Right lobe of liver (tissue), 6 donors: ENCODE results near the gene EMX1. TPM values are rescaled to one million over a fixed set of nuclear protein-coding genes. Genes with fewer than 3 reads are reported as not detected.

Experiments used
- ATAC-seq, 4 donors: fragments of 200-7000 bp; cut with Tn5 transposase; one replicate each; pipeline ENCODE4 v1.9.1; 2020; ENCODE audit warnings: mild to moderate bottlenecking in 4 of 4, moderate library complexity in 4 of 4
- DNase-seq, 3 donors: peaks; one replicate each; pipeline ENCODE4 v3.0.0-alpha.2; 2020
- H3K27ac ChIP-seq, 3 donors: fragments of 200-600 bp; one replicate each; pipeline ENCODE4 v1.8.0; 2022
- H3K27me3 ChIP-seq, 2 donors: fragments of 200-600 bp; one replicate each; pipeline ENCODE4 v1.8.0; 2022
- H3K36me3 ChIP-seq, 4 donors: fragments of 200-600 bp; sonication (generic) in 1 of 4; one replicate each; pipeline versions ENCODE4 v1.5.1 to v1.8.0; 2017 to 2022; ENCODE audit warnings: control low read depth in 1 of 4
- H3K4me1 ChIP-seq, 4 donors: fragments of 200-600 bp; sonication (generic) in 1 of 4; one replicate each; pipeline versions ENCODE4 v1.5.1 to v1.8.0; 2017 to 2022; ENCODE audit warnings: control low read depth in 1 of 4
- H3K4me3 ChIP-seq, 3 donors: fragments of 200-600 bp; one replicate each; pipeline ENCODE4 v1.8.0; 2022
- H3K9me3 ChIP-seq, 4 donors: fragments of 200-600 bp; sonication (generic) in 1 of 4; one replicate each; pipeline versions ENCODE4 v1.5.1 to v1.8.0; 2017 to 2022; ENCODE audit warnings: control low read depth in 1 of 4
- POLR2A ChIP-seq: fragments of 450-650 bp; IDR thresholded peaks from one replicate; pipeline ENCODE4 v1.6.1; 2017; ENCODE audit warnings: antibody characterized with exemption, mild to moderate bottlenecking
- WGBS: methylation state at CpG from one replicate; pipeline ENCODE4 v1.1.6; 2018; ENCODE audit warnings: low coverage, low lambda C conversion rate; ENCODE audit not compliant: insufficient coverage; ENCODE audit errors: missing lambda C conversion rate; 5-methylcytosine and 5-hydroxymethylcytosine counted together
- intact Hi-C, 2 donors: fragments of 100-400 bp; cut with DNase I; formaldehyde crosslinking; loops; one replicate each; pipeline versions ENCODE4 v1.11.2 to v1.14.1; 2022
- total RNA-seq, 6 experiments: library from RNA; depleted of rRNA in 2 of 6; stranded (reverse); fragments of >200 nt in 2 of 6; fragmentation: NEBNext Ultra II Directional in 3 of 6; extraction: Animal tissue kit (Norgen Biotek cat#: 25700) in 3 of 6; gene quantifications; one replicate each; pipeline versions ENCODE4 v1.1.0 to v1.2.4, GENCODE V29; 2016 to 2023
- TF ChIP-seq, protein P1 (sequence below), 4 donors: fragments of 200-600 bp in 3 of 4; fragments of 450-650 bp in 1 of 4; IDR thresholded peaks; one replicate each; pipeline versions ENCODE4 v1.5.1 to v1.8.0; 2016 to 2022; ENCODE audit warnings: antibody characterized with exemption in 4 of 4, mild to moderate bottlenecking in 2 of 4
- donor health status: DM: no; HTN: yes; CAD: no.
- donor health status: DM: no; HTN: no; CAD: no.
- donor health status: DM: no; HTN: no; CAD: no.
- donor health status: DM: no; HTN: yes; CAD: no.
- donor health status: DM: no; HTN: yes; CAD: no.

Gene EMX1
- total RNA-seq, 6 experiments from 2014 or later: 0.25 to 0.49 (median 0.29) TPM; not detected in 3

DNA sequence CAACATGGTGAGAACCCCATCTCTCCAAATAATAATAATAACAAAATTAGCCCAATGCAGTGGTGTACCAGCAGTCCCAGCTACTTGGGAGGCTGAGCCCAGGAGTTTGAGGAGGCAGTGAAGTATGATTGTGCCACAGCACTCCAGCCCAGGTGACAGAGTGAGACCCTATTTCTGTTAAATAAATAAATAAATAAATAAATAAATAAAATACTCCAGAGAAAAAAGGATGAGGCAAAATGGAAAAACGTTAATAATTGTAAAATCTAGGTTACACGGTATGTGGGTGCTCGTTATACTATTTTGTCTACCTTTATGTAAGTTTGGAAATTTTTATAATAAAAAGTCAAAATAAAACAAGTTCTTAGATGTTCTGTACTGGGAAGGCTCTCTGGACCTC is 8.6 kb upstream of the EMX1 start:
- TF ChIP-seq, protein P1, sequence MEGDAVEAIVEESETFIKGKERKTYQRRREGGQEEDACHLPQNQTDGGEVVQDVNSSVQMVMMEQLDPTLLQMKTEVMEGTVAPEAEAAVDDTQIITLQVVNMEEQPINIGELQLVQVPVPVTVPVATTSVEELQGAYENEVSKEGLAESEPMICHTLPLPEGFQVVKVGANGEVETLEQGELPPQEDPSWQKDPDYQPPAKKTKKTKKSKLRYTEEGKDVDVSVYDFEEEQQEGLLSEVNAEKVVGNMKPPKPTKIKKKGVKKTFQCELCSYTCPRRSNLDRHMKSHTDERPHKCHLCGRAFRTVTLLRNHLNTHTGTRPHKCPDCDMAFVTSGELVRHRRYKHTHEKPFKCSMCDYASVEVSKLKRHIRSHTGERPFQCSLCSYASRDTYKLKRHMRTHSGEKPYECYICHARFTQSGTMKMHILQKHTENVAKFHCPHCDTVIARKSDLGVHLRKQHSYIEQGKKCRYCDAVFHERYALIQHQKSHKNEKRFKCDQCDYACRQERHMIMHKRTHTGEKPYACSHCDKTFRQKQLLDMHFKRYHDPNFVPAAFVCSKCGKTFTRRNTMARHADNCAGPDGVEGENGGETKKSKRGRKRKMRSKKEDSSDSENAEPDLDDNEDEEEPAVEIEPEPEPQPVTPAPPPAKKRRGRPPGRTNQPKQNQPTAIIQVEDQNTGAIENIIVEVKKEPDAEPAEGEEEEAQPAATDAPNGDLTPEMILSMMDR (IDR thresholded peaks at IDR 0.05): no peak
- no peak for TF ChIP-seq POLR2A
- WGBS: 35% methylated on average over 3 of the region's 3 CpGs
- H3K27ac ChIP-seq: no peak overlapping the region
- H3K4me3 ChIP-seq: no peak overlapping the region
- peaks cover 0 to 50% of the 10 kb centered on the region in 2 donors for H3K27me3 ChIP-seq
- intact Hi-C loops: no loop called here
- H3K4me1 ChIP-seq: no peaks in the 10 kb centered on the region
- no peak for DNase-seq
- no peaks in the 10 kb centered on the region for H3K36me3 ChIP-seq
- H3K9me3 ChIP-seq: no peaks in the 10 kb centered on the region
- ATAC-seq: no peak

DNA sequence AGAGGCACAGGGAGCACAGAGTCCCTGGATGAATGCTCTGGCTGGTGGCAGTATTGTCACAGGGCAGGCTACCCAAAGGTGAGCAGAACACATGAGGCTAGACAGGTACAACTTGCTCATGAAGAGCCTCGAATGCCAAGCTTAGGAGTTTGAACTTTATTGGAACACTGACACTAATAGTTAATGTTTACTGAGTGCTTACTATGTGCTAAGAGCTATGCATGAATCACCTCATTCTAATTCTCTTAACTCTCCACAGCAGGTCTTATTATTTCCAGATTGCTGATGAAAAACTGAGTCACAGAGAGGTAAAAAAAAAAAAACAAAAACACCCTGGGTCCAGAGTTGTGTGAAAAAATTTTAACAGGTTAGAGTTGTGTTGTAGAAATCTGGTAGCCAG is 6.1 kb upstream of the EMX1 start:
- H3K4me1 ChIP-seq: peaks cover 0 to 10% (median 4%) of the 10 kb centered on the region in 4 donors
- 29% methylated on average over 1 of the region's 1 CpG for WGBS
- no peaks in the 10 kb centered on the region for H3K36me3 ChIP-seq
- no peak overlapping the region for H3K4me3 ChIP-seq
- no peaks in the 10 kb centered on the region for H3K9me3 ChIP-seq
- intact Hi-C loops: no loop called here
- ATAC-seq (peak in 1 of 4 donors; percentile 35), DNase-seq (no peak)
- H3K27me3 ChIP-seq: peaks cover 0 to 57% of the 10 kb centered on the region in 2 donors
- no peak overlapping the region for H3K27ac ChIP-seq
- no peak for TF ChIP-seq POLR2A
- TF ChIP-seq, protein P1 (IDR thresholded peaks at IDR 0.05): no peak

DNA sequence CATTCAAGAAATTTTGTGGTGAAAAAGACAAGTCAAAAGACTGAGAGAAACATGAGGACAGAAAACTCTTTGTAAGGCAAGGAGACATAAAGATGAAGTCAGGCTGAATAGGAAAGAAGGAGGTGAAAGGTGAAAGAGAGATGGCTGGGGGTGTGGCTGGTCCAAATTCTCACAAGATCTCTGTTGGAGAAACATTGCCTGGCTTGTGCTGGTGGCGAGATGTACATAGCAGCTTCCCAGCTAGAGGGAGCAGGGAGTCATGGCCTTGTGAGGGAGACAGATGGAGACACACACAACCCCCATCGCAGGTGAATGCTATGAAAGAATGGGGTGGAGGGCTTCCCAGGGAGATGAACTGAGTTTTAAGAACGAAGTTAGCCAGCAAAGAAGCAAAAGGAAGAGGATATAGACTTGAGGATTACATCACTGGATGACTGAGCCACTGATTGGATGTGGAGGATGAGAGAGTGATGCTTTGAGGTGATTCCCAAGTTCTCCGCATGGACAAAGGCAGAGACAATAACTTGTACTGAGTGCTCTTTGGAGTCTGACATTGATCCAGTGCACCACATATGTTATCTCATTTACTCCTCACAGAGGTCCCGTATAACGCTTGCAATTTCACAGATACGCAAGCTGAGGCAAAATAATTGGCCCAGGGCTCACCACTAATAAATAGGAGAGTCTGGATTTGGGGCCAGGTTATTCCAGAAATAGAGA is 3.7 kb upstream of the EMX1 start:
- WGBS: 20% methylated on average over 7 of the region's 7 CpGs
- H3K27me3 ChIP-seq: peaks cover 3 to 51% of the 10 kb centered on the region in 2 donors

DNA sequence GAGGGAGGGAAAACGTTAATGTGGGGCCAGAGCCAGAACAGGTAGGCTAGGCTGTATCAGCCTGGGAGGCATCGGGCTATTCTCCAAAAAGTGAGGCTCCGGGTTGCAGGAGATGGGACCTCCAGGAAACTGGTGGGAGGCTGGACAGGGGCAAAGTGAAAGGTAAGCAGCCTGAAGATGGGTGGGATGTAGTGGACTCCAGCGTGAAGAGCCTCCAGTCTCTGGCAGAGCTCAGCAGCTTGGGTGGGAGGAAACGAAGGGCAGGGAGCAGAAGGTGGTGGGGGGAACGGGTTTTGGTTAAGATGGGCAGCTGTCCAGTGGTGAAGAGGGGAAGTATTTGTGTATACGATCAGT is 3.1 kb upstream of the EMX1 start:
- Histone ChIP-seq H3K9me3 (no peaks in the 10 kb centered on the region), H3K4me3 (no peak overlapping the region), H3K27ac (no peak overlapping the region), H3K4me1 (peaks cover 0 to 28% (median 13%) of the 10 kb centered on the region in 4 donors), H3K36me3 (no peaks in the 10 kb centered on the region), H3K27me3 (peaks cover 5 to 48% of the 10 kb centered on the region in 2 donors)
- WGBS: 7% methylated on average over 7 of the region's 7 CpGs
- intact Hi-C loops: no loop called here
- DNase-seq (no peak), ATAC-seq (no peak)
- TF ChIP-seq POLR2A: no peak
- TF ChIP-seq, protein P1 (IDR thresholded peaks at IDR 0.05): no peak

More for the DNA sequence above, 3.7 kb upstream of the EMX1 start:
- TF ChIP-seq, protein P1 (IDR thresholded peaks at IDR 0.05): no peak
- TF ChIP-seq POLR2A: no peak
- Histone ChIP-seq H3K4me3 (no peak overlapping the region), H3K4me1 (peaks cover 0 to 28% (median 13%) of the 10 kb centered on the region in 4 donors), H3K36me3 (no peaks in the 10 kb centered on the region), H3K27ac (no peak overlapping the region), H3K9me3 (no peaks in the 10 kb centered on the region)
- ATAC-seq: no peak
- intact Hi-C loops: no loop called here
- no peak for DNase-seq
